Heart right ventricle (tissue), 16 donors: ENCODE data around the gene QKI. TPM values are rescaled to one million over a fixed set of nuclear protein-coding genes. Genes with fewer than 3 reads are reported as not detected.

Source experiments
- ATAC-seq, 8 donors: fragments of 200-7000 bp; cut with Tn5 transposase; one replicate each; pipeline ENCODE4 v1.9.1; 2020; ENCODE audit warnings: mild to moderate bottlenecking in 8 of 8, moderate library complexity in 8 of 8, moderate number of reproducible peaks in 1 of 8
- DNase-seq, 2 donors: peaks; one replicate each; pipeline ENCODE4 v3.0.0-alpha.2; 2020
- H3K27ac ChIP-seq, 10 donors: fragments of 200-600 bp; sonication (generic) in 2 of 10; one replicate each; pipeline versions ENCODE4 v1.5.0 to v1.8.0; 2020 to 2022; ENCODE audit warnings: mild to moderate bottlenecking in 3 of 10
- H3K27me3 ChIP-seq, 7 donors: fragments of 200-600 bp; one replicate each; pipeline ENCODE4 v1.8.0; 2021 to 2022; ENCODE audit warnings: mild to moderate bottlenecking in 2 of 7
- H3K36me3 ChIP-seq, 9 donors: fragments of 200-600 bp; sonication (generic) in 1 of 9; one replicate each; pipeline versions ENCODE4 v1.5.0 to v1.8.0; 2020 to 2022; ENCODE audit warnings: mild to moderate bottlenecking in 2 of 9
- H3K4me1 ChIP-seq, 9 donors: fragments of 200-600 bp; sonication (generic) in 1 of 9; one replicate each; pipeline versions ENCODE4 v1.5.0 to v1.8.0; 2020 to 2022; ENCODE audit warnings: mild to moderate bottlenecking in 4 of 9
- H3K4me3 ChIP-seq, 10 donors: fragments of 200-600 bp; sonication (generic) in 2 of 10; one replicate each; pipeline versions ENCODE4 v1.5.0 to v1.8.0; 2020 to 2022; ENCODE audit warnings: mild to moderate bottlenecking in 7 of 10, moderate library complexity in 2 of 10
- H3K9me3 ChIP-seq, 11 donors: fragments of 200-600 bp in 10 of 11; sonication (generic) in 2 of 11; one replicate each; pipeline versions ENCODE4 v1.5.0 to v1.8.0; 2013 to 2022; ENCODE audit warnings: mild to moderate bottlenecking in 2 of 11, control low read depth in 1 of 11, moderate library complexity in 1 of 11
- CTCF ChIP-seq, 9 donors: fragments of 200-600 bp; sonication (generic) in 2 of 9; IDR thresholded peaks; one replicate each; pipeline versions ENCODE4 v1.5.0 to v1.8.0; 2021 to 2022; ENCODE audit warnings: antibody characterized with exemption in 9 of 9, mild to moderate bottlenecking in 5 of 9, moderate library complexity in 1 of 9
- WGBS, 2 donors: extraction: QIAGEN DNeasy Blood & Tissue Kit; methylation state at CpG; one replicate each; pipeline ENCODE4 v1.1.7; 2013; ENCODE audit warnings: inconsistent platforms in 1 of 2; 5-methylcytosine and 5-hydroxymethylcytosine counted together
- intact Hi-C, 10 donors: fragments of 100-400 bp; cut with DNase I; formaldehyde crosslinking; loops; one replicate each; pipeline versions ENCODE4 v1.11.1 to v1.14.2; 2022
- polyA plus RNA-seq, 2 donors: library from polyadenylated mRNA; stranded (reverse); fragments of 200-250 nt; gene quantifications; one replicate each; pipeline ENCODE4 v1.2.3, GENCODE V29; 2013
- total RNA-seq, 10 donors: library from RNA; stranded (reverse); fragmentation: NEBNext Ultra II Directional in 3 of 10; extraction: Animal tissue kit (Norgen Biotek cat#: 25700) in 3 of 10; gene quantifications; one replicate each; pipeline versions ENCODE4 v1.2.1 to v1.2.4, GENCODE V29; 2021 to 2023
- donor health status: Arrhythmogenic right ventricular cardiomyopathy.
- donor health status: ischemic (EF 13 %, LVEDD 7.1; RV severe dilation, severe dysfunction).
- donor health status: healthy with polysubstance abuse.
- donor health status: DM: no; HTN: yes; CAD: no.
- donor health status: DM: no; HTN: no; CAD: no.
- donor health status: ischemic (EF 25% LVEDD 6.9; RV normal size, moderate dysfunction).
- donor health status: ischemic (EF 25% LVEDD 5.7; RV mildly dilated, moderate dysfunction).
- donor health status: healthy.
- donor health status: DM: yes; HTN: yes; CAD: no.
- donor health status: Ischemic cardiomyopathy.
- donor health status: ischemic (EF 35%, LVEDD 5.7; RV mildly dilated, moderate dysfunction).
- donor health status: nonischemic (EF 11% LVEDD 7.7; RV severe dilation, severe dysfunction).
- donor health status: DM: yes; HTN: yes; CAD: no.
- donor health status: PGD.
- donor health status: ischemic (EF 29% LVEDD 5.4; RV normal size, mild dysfunction).
- donor health status: nonischemic (EF 23%, LVEDD 6.1; RV moderate dilation, normal function).

Gene QKI
- total and polyA plus RNA-seq, 12 donors: 74.7 to 551 (median 493) TPM

GRCh38 chr6:163404825-163405265, 9.7 kb upstream of the QKI start:
- peak overlapping the region in 1 of 10 donors; percentile 48 for H3K4me3 ChIP-seq
- peak; percentile 27 to 49 for DNase-seq
- 57 to 60% methylated on average over 10 of the region's 10 CpGs for WGBS, 2 donors

GRCh38 chr6:163405412-163406309, 8.9 kb upstream of the QKI start:
- Histone ChIP-seq H3K4me1 (peaks cover 11 to 51% (median 32%) of the 10 kb centered on the region in 9 donors), H3K27me3 (no peaks in the 10 kb centered on the region), H3K9me3 (no peaks in the 10 kb centered on the region), H3K4me3 (peak overlapping the region in 9 of 10 donors; percentile 13 to 50 (median 39)), H3K27ac (peak overlapping the region; percentile 75 to 95 (median 92)), H3K36me3 (no peaks in the 10 kb centered on the region)
- WGBS, 2 donors: 18 to 19% methylated on average over 18 of the region's 18 CpGs
- intact Hi-C loops: loop anchor here in 3 of 10 donors (5.0 to 10.0 kb wide), 3 partner anchors 48 to 551 kb away; no protein-coding TSS in a partner anchor
- DNase-seq (peak; percentile 68 to 69), ATAC-seq (peak; percentile 86 to 93 (median 91))
- TF ChIP-seq CTCF (IDR thresholded peaks at IDR 0.05): no peak

More at GRCh38 chr6:163404825-163405265, 9.7 kb upstream of the QKI start:
- Histone ChIP-seq H3K36me3 (no peaks in the 10 kb centered on the region), H3K4me1 (peaks cover 11 to 51% (median 32%) of the 10 kb centered on the region in 9 donors), H3K9me3 (no peaks in the 10 kb centered on the region), H3K27ac (peak overlapping the region; percentile 75 to 95 (median 92)), H3K27me3 (no peaks in the 10 kb centered on the region)
- TF ChIP-seq CTCF (IDR thresholded peaks at IDR 0.05): no peak
- peak; percentile 63 to 81 (median 74) for ATAC-seq
- intact Hi-C loops: loop anchor here in 4 of 10 donors (5.0 to 10.0 kb wide), 4 partner anchors 48 to 550 kb away; no protein-coding TSS in a partner anchor

GRCh38 chr6:163406366-163406765, 8.2 kb upstream of the QKI start:
- Histone ChIP-seq H3K4me1 (peaks cover 11 to 51% (median 32%) of the 10 kb centered on the region in 9 donors), H3K36me3 (no peaks in the 10 kb centered on the region), H3K27ac (peak overlapping the region; percentile 75 to 95 (median 92)), H3K4me3 (peak overlapping the region in 9 of 10 donors; percentile 13 to 50 (median 39)), H3K9me3 (no peaks in the 10 kb centered on the region), H3K27me3 (no peaks in the 10 kb centered on the region)
- WGBS, 2 donors: 46 to 60% methylated on average over 1 of the region's 1 CpG
- TF ChIP-seq CTCF (IDR thresholded peaks at IDR 0.05): no peak
- intact Hi-C loops: loop anchor here in 3 of 10 donors (5.0 to 10.0 kb wide), 3 partner anchors 49 to 552 kb away; no protein-coding TSS in a partner anchor
- DNase-seq: no peak
- ATAC-seq: peak in 3 of 8 donors; percentile 28 to 43 (median 31)

- TF ChIP-seq CTCF (IDR thresholded peaks at IDR 0.05): no peak
- WGBS, 2 donors: 94 to 98% methylated on average over 2 of the region's 2 CpGs
- no peak overlapping the region for H3K4me3 ChIP-seq
- H3K27ac ChIP-seq: peak overlapping the region in 9 of 10 donors; percentile 75 to 95 (median 92)
- no peaks in the 10 kb centered on the region for H3K36me3 ChIP-seq
- H3K27me3 ChIP-seq: no peaks in the 10 kb centered on the region
- no peaks in the 10 kb centered on the region for H3K9me3 ChIP-seq
- H3K4me1 ChIP-seq: peaks cover 11 to 52% (median 34%) of the 10 kb centered on the region in 9 donors
- ATAC-seq (no peak), DNase-seq (no peak)
- intact Hi-C loops: loop anchor here in 3 of 10 donors (5.0 to 10.0 kb wide), 3 partner anchors 50 to 552 kb away; no protein-coding TSS in a partner anchor
Observed at GRCh38 chr6:163406830-163407229, 7.7 kb upstream of the QKI start.
